GM12801 (cell line): ENCODE measurements around the gene C2orf68.

Experiments
- TF ChIP-seq, protein P1 (sequence below): IDR thresholded peaks from one replicate; pipeline ENCODE4 v1.5.1; 2011; ENCODE audit warnings: control low read depth; ENCODE audit not compliant: insufficient read length; ENCODE audit errors: extremely low read depth

The C2orf68 gene

DNA sequence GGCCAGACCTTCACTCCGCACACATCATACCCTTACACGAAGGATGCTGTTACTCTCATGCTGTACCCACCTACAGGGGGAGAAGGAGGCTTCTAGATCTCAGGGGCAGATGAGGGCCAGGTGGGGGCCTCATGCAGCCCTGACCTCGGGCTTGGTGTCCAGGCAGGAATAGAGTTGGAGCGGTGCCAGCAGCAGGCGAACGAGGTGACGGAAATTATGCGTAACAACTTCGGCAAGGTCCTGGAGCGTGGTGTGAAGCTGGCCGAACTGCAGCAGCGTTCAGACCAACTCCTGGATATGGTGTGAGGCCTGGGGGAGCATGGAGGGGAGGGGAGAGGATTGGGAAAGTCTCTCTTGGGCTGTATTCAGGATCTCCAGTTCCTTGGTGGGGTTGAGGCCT lies 20.3 kb downstream of the C2orf68 start:
- TF ChIP-seq, protein P1, sequence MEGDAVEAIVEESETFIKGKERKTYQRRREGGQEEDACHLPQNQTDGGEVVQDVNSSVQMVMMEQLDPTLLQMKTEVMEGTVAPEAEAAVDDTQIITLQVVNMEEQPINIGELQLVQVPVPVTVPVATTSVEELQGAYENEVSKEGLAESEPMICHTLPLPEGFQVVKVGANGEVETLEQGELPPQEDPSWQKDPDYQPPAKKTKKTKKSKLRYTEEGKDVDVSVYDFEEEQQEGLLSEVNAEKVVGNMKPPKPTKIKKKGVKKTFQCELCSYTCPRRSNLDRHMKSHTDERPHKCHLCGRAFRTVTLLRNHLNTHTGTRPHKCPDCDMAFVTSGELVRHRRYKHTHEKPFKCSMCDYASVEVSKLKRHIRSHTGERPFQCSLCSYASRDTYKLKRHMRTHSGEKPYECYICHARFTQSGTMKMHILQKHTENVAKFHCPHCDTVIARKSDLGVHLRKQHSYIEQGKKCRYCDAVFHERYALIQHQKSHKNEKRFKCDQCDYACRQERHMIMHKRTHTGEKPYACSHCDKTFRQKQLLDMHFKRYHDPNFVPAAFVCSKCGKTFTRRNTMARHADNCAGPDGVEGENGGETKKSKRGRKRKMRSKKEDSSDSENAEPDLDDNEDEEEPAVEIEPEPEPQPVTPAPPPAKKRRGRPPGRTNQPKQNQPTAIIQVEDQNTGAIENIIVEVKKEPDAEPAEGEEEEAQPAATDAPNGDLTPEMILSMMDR = no peak

DNA sequence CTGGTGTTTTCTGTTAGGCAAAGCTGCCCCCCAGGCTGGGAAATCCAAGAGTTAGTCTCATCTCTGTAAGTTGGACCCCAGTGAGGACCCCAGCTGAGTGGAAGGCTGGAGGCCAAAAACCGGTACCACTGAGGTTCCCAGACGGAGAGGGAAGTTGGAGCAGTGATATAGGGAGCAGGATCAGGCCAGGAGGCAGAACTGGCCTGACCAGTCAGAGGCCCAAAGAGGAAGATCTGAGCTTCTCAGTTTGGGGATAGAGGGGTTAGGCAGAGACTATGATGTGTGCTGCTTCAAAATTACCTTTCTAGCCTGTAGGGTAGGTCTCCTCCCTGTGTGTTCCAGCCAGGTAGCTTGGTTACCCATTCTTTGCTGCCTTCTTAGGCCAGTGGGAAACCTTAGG lies 20.9 kb downstream of the C2orf68 start:
- TF ChIP-seq, protein P1 = no peak

DNA sequence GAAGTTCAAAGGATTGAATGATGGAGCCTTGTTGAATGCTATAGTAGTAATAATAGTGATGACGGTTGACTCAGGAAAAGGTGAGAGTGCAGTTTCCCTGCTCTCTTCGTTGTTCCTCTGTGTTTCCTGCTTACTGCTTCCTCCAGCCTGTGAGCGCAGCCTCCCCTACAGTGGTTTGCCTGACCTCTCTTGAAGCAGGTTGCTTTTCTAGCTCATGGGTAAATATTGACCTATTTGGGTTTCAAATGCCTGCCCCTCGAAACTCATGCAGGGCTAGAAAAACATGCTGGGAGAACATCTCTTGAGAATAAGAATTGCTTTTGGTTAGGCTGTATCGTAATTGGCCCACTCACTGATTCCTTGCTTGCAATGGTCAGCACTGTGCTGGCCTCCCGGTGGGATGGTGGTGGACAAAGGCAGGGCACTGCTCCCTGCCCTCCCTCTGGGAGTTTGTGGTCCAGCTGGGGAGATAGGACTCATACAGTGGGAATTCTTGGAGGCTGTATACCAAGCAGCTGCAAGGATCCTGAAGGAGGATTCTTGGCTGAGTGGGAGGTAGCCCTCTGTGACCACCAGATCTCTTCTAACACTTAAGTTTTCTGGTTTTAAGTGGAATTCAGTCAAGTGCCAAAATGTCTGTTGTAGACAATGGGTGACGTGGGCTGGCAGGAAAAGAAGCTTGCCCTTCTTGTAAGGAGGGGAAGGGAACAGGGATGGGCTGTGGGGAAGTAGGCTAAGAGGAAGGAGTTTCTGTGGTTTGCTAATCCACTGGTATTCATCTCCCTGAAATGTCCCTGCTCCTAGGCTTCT lies 21.7 kb downstream of the C2orf68 start:
- TF ChIP-seq, protein P1 = no peak

DNA sequence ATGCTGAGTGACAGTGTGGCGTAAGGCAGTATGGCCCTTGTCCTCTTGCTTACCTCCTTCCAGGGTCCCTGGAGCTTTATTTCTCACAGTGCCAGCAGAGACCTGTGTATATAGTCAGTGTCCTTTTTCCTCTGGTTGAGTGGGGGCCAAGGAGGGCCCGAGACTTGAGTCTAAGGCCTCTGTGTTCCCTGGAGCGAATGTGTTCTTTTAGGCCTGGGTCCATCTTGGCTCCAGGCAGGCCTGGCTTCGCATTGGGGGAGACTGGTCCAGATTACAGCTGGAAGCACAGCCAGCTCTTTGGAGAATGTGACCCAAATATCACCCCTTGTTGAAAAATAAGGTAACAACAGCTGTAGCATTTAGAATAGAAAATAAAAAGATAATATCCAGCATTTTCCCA lies 22.7 kb downstream of the C2orf68 start:
- TF ChIP-seq, protein P1 = no peak

DNA sequence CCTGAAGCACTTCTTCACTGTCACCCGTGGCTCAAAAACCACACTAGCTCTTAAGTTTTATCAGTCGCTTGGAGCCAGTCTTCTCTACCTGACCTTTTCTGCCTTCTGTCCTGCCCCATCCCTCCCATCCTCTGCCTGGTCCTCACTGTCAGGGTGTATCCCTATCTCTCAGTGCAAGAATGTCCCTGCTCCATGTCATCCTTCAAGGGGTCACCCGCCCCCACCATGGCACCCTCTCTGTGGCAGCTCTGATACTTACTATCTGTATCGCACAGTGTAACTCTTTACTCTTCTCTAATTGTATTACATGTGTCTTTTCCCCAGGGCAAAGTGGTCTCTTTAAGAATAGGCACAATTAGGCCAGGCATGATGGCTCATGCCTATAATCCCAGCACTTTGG lies 23.2 kb downstream of the C2orf68 start:
- TF ChIP-seq, protein P1 = no peak

DNA sequence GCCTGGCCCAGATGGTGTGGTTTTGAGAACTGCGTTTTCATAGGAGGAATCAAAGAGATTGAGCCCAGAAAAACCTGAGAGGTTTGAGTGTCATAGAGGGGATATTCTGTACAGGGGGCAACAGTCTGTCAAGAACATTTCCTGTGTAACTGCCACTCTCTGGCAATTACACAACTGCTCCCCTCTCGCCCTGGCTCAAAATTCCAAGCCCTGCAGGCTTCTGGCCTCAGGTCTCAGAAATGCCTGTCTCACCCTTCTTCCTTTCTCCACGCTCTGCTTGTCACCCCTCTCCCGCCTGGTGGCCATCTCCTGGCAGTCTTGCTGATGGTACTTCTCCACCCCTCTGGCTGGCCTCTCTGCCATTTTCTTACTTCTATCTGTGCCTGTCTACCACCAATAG lies 23.6 kb downstream of the C2orf68 start:
- TF ChIP-seq, protein P1 = no peak

DNA sequence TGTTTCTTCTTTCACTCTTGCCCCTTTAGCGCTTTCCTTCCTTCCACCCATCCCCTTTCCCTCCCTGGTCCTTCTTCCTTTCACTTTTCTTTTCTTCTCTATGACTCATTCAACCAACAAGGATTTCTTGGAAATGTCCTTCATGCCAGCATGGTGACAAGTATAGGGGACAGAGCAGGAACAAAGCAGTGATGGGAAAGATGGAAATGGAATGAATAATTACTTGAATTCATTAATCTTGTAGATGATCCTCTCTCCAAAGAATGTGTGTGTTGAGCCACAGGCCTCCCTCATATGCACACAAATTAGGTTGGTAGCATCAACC lies 26.1 kb downstream of the C2orf68 start:
- TF ChIP-seq, protein P1 = no peak
